Uterus (tissue), 4 donors: ENCODE measurements around the gene SYNE1. TPM values are rescaled to one million over a fixed set of nuclear protein-coding genes. Genes with fewer than 3 reads are reported as not detected.

ENCODE experiments used
- DNase-seq, 2 donors: peaks; one replicate each; pipeline ENCODE4 v3.0.0-alpha.2; 2019 to 2020
- H3K27ac ChIP-seq, 2 donors: fragments of 200-600 bp; sonication (generic); 1 replicate in 1 of 2; 2 replicates in 1 of 2; pipeline ENCODE4 v1.5.1; 2016 to 2018
- H3K27me3 ChIP-seq, 2 donors: fragments of 200-600 bp; sonication (generic); one replicate each; pipeline ENCODE4 v1.5.1; 2018 to 2019; ENCODE audit warnings: control low read depth in 1 of 2
- H3K36me3 ChIP-seq, 2 donors: fragments of 200-600 bp; sonication (generic); one replicate each; pipeline ENCODE4 v1.5.1; 2019; ENCODE audit warnings: control low read depth in 1 of 2
- H3K4me1 ChIP-seq, 2 donors: fragments of 200-600 bp; sonication (generic); one replicate each; pipeline ENCODE4 v1.5.1; 2018 to 2019; ENCODE audit warnings: control low read depth in 1 of 2
- H3K4me3 ChIP-seq, 2 donors: fragments of 200-600 bp; sonication (generic); 1 replicate in 1 of 2; 2 replicates in 1 of 2; pipeline ENCODE4 v1.5.1; 2018 to 2019; ENCODE audit warnings: mild to moderate bottlenecking in 1 of 2
- H3K9me3 ChIP-seq, 2 donors: fragments of 200-600 bp; sonication (generic); one replicate each; pipeline ENCODE4 v1.5.1; 2019; ENCODE audit warnings: control low read depth in 1 of 2
- POLR2A ChIP-seq, 2 donors: fragments of 450-650 bp; IDR thresholded peaks; one replicate each; pipeline ENCODE4 v1.6.1; 2016; ENCODE audit warnings: antibody characterized with exemption in 2 of 2, mild to moderate bottlenecking in 1 of 2, moderate library complexity in 1 of 2
- intact Hi-C: fragments of 100-400 bp; cut with DNase I; formaldehyde crosslinking; loops from one replicate; pipeline ENCODE4 v1.15.1; 2023; ENCODE audit warnings: low total_unique reads
- total RNA-seq, 4 donors: library from RNA; depleted of rRNA in 3 of 4; stranded (reverse); fragments of >200 nt in 3 of 4; gene quantifications; one replicate each; pipeline versions ENCODE4 v1.1.0 to v1.2.4, GENCODE V29; 2014 to 2023
- TF ChIP-seq, protein P1 (sequence below), 4 experiments: fragments of 200-600 bp in 2 of 4; fragments of 450-650 bp in 2 of 4; sonication (generic) in 2 of 4; IDR thresholded peaks; one replicate each; pipeline ENCODE4 v1.5.1; 2016 to 2019; ENCODE audit warnings: antibody characterized with exemption in 4 of 4, mild to moderate bottlenecking in 2 of 4, moderate library complexity in 1 of 4
- donor health status: DM: yes; HTN: yes; CAD: no.

The SYNE1 gene
- total RNA-seq, 4 donors from 2014 or later, result 134 to 339 (median 181) TPM

DNA sequence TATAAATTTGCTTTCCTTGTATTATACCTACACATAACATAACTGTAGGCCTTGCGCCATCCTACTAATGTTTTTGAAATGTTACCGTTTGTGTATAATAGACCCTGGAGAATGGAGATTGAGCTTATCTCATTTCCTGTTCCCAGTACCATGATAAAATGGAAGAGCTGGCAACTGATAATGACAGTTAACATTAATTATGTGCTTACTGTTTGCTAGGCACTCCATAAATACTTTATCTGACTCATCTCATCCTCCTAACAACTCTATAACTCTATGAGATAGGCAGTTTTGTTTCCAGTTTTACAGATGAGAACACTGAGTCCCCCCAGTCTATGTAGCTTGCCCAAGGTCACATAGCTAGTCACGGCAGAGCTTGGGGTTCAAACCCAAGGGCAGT is 396.7 kb downstream of the SYNE1 start:
- Histone ChIP-seq H3K27me3 (no peaks in the 10 kb centered on the region), H3K4me3 (no peak overlapping the region), H3K36me3 (no peaks in the 10 kb centered on the region), H3K9me3 (no peaks in the 10 kb centered on the region), H3K27ac (peak overlapping the region; percentile 82 to 85), H3K4me1 (peaks cover 5 to 30% of the 10 kb centered on the region in 2 donors)
- DNase-seq, result no peak
- intact Hi-C loops, result no loop called here
- TF ChIP-seq, protein P1, sequence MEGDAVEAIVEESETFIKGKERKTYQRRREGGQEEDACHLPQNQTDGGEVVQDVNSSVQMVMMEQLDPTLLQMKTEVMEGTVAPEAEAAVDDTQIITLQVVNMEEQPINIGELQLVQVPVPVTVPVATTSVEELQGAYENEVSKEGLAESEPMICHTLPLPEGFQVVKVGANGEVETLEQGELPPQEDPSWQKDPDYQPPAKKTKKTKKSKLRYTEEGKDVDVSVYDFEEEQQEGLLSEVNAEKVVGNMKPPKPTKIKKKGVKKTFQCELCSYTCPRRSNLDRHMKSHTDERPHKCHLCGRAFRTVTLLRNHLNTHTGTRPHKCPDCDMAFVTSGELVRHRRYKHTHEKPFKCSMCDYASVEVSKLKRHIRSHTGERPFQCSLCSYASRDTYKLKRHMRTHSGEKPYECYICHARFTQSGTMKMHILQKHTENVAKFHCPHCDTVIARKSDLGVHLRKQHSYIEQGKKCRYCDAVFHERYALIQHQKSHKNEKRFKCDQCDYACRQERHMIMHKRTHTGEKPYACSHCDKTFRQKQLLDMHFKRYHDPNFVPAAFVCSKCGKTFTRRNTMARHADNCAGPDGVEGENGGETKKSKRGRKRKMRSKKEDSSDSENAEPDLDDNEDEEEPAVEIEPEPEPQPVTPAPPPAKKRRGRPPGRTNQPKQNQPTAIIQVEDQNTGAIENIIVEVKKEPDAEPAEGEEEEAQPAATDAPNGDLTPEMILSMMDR (IDR thresholded peaks at IDR 0.05), result no peak
- TF ChIP-seq POLR2A (IDR thresholded peaks at IDR 0.05), result no peak

DNA sequence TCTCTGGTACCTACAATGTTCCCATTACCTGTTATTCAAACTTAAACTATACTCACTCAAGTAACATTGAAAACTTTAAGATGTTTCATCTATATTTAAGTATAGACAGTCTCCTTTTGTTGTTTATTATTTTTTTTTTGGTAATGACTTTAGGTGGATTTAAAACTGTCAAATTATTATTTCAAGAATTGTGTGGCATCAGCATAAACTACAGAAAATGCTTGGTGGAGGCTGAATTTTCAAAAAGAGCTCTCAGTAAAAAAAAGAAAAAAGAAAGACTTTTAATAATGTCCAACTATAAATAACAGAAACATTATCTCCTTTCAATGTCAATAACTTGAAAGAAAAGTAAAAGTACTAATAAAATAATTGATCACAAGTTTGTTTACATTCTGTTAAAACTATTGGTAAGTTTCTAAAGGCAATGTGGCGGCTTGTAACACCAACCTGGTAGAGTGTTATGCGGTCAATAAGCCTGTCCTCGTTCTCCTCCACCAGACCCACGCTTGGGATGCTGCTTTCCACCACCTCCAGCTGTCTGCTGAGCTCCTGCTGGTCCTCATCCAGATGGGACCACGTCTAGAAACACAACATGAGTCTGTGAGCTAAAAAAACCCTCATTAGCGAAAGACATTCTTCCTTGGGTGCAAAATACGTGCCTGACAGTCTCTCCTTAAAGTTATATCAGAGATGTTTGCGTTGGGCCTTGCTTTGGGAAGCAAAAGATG is 400.6 kb downstream of the SYNE1 start:
- Histone ChIP-seq H3K27me3 (no peaks in the 10 kb centered on the region), H3K9me3 (no peaks in the 10 kb centered on the region), H3K36me3 (no peaks in the 10 kb centered on the region), H3K4me3 (no peak overlapping the region), H3K4me1 (peaks cover 0 to 9% of the 10 kb centered on the region in 2 donors), H3K27ac (peak overlapping the region in 1 of 2 donors; percentile 53)
- no peak for DNase-seq
- TF ChIP-seq POLR2A (IDR thresholded peaks at IDR 0.05), result no peak
- TF ChIP-seq, protein P1 (IDR thresholded peaks at IDR 0.05), result no peak
- intact Hi-C loops, result no loop called here

DNA sequence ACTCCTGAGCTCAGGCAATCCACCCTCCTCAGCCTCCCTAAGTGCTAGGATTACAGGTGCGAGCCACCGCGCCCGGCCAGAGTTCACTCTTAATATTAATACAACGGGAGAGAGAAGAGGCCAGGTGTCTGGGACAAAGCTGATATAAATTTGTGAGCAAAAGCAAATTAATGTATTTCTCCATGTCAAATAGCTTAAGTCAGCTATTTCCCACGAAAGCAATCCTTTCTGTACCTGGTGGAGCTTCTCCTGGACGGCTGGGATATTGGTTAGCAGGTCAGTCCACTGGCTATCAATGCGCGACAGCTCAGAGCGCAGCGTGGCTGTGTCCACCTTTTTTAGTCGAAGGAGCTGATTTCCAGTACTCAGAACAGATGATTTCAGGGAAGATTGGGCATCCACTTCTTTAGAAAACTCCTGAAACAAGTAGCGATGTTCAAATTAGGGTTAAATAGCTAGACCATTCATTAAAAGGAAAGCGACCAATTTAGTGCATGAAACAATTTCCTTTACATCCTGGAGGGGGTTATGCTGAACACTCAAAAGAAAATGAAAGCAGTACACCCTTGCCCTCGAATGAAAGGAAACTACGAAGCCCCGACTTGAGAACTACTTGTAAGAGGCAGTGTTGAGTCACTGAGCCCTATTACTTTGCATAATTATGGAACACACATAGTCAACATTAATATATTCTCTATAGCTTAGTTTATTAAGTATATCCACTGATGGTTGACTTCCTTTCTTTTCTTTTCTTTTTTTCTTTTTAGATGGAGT is 403.4 kb downstream of the SYNE1 start:
- DNase-seq, result no peak
- Histone ChIP-seq H3K4me3 (no peak overlapping the region), H3K4me1 (peaks cover 0 to 12% of the 10 kb centered on the region in 2 donors), H3K27me3 (no peaks in the 10 kb centered on the region), H3K27ac (peak overlapping the region; percentile 60 to 62), H3K36me3 (no peaks in the 10 kb centered on the region), H3K9me3 (no peaks in the 10 kb centered on the region)
- intact Hi-C loops, result no loop called here
- TF ChIP-seq, protein P1 (IDR thresholded peaks at IDR 0.05), result no peak
- no peak for TF ChIP-seq POLR2A (IDR thresholded peaks at IDR 0.05)

DNA sequence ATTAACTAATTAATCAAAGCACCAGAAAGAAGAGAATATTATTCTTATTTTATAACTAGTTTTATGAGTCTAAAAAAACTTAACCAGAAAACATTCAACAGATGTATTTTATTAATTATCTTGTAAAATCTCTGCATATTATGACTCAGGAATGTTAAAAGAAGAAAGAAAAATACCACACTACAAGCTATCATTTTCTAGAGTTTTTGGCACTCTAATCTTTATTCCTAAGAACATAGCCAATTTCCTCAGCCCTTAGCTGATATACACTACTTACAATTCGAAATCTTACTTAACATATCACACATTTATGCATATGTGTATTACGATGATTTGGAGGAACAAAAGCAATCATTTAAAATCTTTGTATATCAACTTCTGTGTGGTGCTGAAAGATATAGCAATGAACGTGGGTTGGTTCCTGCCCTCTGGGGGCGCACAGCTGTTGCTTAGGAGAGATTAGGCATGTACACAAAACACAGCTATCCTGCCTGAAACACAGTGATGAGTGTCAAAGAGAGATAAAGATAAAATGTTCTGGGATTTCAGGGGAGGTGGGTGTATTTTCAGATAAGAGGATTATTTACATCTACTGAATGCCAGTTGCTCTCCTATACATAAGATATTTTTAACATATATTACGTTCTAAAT is 404.5 kb downstream of the SYNE1 start:
- Histone ChIP-seq H3K4me3 (no peak overlapping the region), H3K36me3 (no peaks in the 10 kb centered on the region), H3K9me3 (no peaks in the 10 kb centered on the region), H3K4me1 (peaks cover 0 to 12% of the 10 kb centered on the region in 2 donors), H3K27ac (peak overlapping the region; percentile 60 to 62), H3K27me3 (no peaks in the 10 kb centered on the region)
- intact Hi-C loops, result no loop called here
- TF ChIP-seq POLR2A (IDR thresholded peaks at IDR 0.05), result no peak
- TF ChIP-seq, protein P1 (IDR thresholded peaks at IDR 0.05), result peak in 1 of 4 experiments; percentile 25
- no peak for DNase-seq
